Measurements from ENCODE around the gene HNF1B.

HNF1B gene

DNA sequence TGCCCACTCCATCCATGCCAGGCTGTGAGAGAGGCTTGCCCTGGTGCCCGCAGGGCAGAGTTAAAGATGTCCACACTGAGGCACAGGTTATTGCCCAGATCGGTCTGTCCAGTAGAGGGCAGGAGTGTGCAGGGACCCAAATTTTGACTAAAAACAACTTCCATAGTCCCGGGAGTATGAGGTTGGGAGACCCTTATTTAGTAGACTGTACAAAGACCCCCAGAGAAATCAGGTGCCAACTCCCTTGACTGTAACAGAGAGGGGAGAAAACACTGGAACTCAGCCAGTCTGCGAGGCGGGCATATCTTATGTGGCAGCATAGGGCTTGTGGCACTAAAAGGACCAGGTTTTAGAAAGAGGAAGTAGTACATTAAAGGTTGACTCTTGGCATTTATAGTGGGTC, 43.4 kb downstream of the HNF1B start:
- H3K4me3 ChIP-seq (ENCODE audit: control insufficient read depth, low read depth, low read length) = no peak overlapping the region
- peak; percentile 68 for TF ChIP-seq CTCF (IDR thresholded peaks at IDR 0.05; ENCODE audit: control insufficient read depth, insufficient read depth, low read depth, low read length, missing control alignments)
- DNase-seq (ENCODE audit: low read depth) = no peak

GRCh38 chr17:37700881-37701280, 44.0 kb downstream of the HNF1B start:
- DNase-seq (ENCODE audit: low read depth) = no peak

GRCh38 chr17:37699285-37699973, 45.4 kb downstream of the HNF1B start:
- TF ChIP-seq CTCF (IDR thresholded peaks at IDR 0.05; ENCODE audit: control insufficient read depth, insufficient read depth, low read depth, low read length, missing control alignments) = no peak
- H3K4me3 ChIP-seq (ENCODE audit: control insufficient read depth, low read depth, low read length) = no peak overlapping the region
- no peak for DNase-seq (ENCODE audit: low read depth)

More at GRCh38 chr17:37700881-37701280, 44.0 kb downstream of the HNF1B start:
- TF ChIP-seq CTCF (IDR thresholded peaks at IDR 0.05; ENCODE audit: control insufficient read depth, insufficient read depth, low read depth, low read length, missing control alignments) = no peak
- no peak overlapping the region for H3K4me3 ChIP-seq (ENCODE audit: control insufficient read depth, low read depth, low read length)

GRCh38 chr17:37698911-37699255, 46.0 kb downstream of the HNF1B start:
- TF ChIP-seq CTCF (IDR thresholded peaks at IDR 0.05; ENCODE audit: control insufficient read depth, insufficient read depth, low read depth, low read length, missing control alignments) = no peak
- H3K4me3 ChIP-seq (ENCODE audit: control insufficient read depth, low read depth, low read length) = no peak overlapping the region
- no peak for DNase-seq (ENCODE audit: low read depth)

DNA sequence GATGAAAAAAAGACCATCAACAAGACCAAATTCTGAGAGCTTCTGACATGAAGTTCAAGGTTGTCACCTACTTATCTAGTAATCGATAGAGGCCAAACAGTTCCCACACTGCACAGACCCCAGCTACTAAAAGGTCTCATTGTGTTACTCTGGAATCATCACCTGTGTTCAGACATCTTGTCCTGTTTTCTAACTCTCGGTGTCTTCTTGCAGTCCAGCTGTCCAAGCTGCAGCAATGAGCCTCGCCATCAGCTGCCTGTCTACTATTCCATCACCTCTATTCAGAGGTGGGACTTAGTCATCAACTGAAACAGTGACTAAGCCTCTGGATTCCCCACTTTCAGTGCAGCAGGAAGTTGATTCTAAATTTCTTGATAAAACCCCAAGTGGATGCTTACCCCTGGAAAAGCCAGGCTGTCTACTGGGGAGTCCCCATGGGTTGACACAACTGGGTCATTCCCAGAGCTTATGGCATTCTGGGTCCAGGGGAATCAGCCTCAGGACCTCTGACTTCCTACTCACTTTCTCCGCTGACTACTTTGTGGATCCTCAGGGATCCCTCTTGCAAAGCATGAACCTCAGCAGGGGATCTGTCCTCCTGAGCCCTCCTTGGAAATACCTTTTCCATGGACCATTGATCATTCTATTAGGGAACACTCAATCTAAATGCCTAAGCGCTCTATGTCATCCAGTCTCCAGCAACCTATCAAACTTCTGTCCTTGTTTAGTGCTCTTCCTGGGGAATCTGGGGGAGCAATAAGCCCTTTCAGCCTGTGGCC, 46.5 kb downstream of the HNF1B start:
- DNase-seq (ENCODE audit: low read depth) = no peak
- TF ChIP-seq CTCF (IDR thresholded peaks at IDR 0.05; ENCODE audit: control insufficient read depth, insufficient read depth, low read depth, low read length, missing control alignments) = no peak
- no peak overlapping the region for H3K4me3 ChIP-seq (ENCODE audit: control insufficient read depth, low read depth, low read length)

DNA sequence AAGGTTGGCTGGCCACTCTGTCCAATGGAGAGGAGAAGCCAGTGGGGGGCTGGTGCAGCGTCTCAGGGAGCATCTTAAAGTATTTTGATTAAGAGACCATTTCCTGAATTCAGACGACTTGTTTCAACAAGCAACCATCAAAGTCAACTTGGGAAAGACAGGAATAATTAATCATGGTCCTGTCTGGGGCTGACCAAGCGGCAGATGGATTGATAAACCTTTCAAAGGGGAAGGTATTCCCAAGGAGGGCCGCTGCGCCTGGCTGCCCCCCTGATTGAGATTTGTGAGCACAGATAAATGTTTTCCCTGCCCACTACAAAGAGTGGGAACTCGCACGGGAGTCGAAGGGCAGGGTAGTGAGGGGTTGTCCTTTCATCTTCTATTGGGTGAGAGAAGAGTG, 47.5 kb downstream of the HNF1B start:
- DNase-seq (ENCODE audit: low read depth) = no peak
- no peak overlapping the region for H3K4me3 ChIP-seq (ENCODE audit: control insufficient read depth, low read depth, low read length)
- TF ChIP-seq CTCF (IDR thresholded peaks at IDR 0.05; ENCODE audit: control insufficient read depth, insufficient read depth, low read depth, low read length, missing control alignments) = no peak
